ENCODE measurements around the gene MATR3.

MATR3 gene

DNA sequence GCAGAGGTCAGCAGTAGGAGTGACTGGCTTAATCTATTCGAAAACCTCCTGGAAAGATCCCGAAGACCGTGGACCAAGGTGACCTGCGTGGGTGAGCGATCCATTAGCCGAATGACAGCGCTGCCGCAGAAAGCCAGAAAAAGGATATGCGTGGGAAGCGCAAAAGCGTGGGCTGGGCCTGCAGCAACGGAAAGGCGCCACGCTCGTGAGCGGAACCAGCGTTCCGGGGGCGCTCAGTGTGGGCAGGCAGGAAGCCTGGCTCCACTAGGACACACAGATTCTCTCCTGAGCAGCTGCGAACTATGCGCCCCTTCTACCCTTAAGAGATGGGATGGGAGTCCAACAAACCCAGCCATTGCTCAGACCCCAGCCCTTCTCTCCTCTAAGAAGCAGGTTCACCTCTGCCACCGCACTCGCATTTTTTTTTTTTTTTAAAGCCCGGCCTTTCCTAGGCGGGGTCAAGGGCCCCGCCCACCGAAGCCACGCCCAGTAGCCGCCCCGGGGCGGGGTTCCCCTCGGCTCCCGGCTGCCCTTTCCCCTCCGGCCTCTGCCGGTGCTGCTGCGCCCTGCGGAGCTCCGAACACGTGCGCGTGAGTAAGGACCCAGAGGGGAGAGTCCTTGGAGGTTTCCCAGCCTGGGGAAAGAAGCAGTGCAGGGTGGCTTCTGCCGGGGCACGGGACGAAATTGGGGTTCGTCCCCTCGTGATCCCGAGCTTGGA, 19.8 kb upstream of the MATR3 start:
- Histone ChIP-seq H3K9me3 (replicated peaks; ENCODE audit: low read length) (no peaks in the 10 kb centered on the region), H3K9ac (ENCODE audit: low read depth, low read length) (peak overlapping the region; percentile 89), H3K4me3 (ENCODE audit: low read length) (peak overlapping the region; percentile 79), H3K4me1 (ENCODE audit: control insufficient read depth, insufficient read depth, low read length) (peaks cover 54% of the 10 kb centered on the region), H3K4me2 (ENCODE audit: low read length) (peak overlapping the region; percentile 89), H3K36me3 (ENCODE audit: insufficient read depth, low read length) (peaks cover 34% of the 10 kb centered on the region), H3K27me3 (ENCODE audit: control insufficient read depth, insufficient read depth, low read length) (no peaks in the 10 kb centered on the region)

DNA sequence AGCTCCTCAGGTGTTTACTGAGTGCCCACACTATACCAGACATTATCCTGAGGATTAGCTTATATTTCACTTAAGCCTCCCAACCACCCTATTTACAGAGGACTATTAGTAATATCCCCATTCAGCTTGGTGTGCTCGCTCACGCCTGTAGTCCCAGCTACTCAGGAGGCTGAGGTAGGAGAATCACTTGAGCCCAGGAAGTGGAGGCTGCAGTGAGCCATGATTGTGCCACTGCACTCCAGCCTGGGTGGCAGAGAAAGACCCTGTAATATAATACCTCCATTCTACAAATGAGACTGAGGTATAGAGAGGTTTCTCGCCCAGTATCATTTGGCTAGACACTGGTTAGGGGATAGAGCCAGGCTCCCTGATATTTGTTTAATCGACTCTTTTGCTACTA, 18.0 kb upstream of the MATR3 start:
- peaks cover 54% of the 10 kb centered on the region for H3K4me1 ChIP-seq (ENCODE audit: control insufficient read depth, insufficient read depth, low read length)
- H3K4me2 ChIP-seq (ENCODE audit: low read length), result peak overlapping the region; percentile 75
- peaks cover 51% of the 10 kb centered on the region for H3K36me3 ChIP-seq (ENCODE audit: insufficient read depth, low read length)
- H3K27me3 ChIP-seq (ENCODE audit: control insufficient read depth, insufficient read depth, low read length), result no peaks in the 10 kb centered on the region
- peak overlapping the region; percentile 53 for H3K4me3 ChIP-seq (ENCODE audit: low read length)
- no peaks in the 10 kb centered on the region for H3K9me3 ChIP-seq (replicated peaks; ENCODE audit: low read length)
- no peak overlapping the region for H3K9ac ChIP-seq (ENCODE audit: low read depth, low read length)

DNA sequence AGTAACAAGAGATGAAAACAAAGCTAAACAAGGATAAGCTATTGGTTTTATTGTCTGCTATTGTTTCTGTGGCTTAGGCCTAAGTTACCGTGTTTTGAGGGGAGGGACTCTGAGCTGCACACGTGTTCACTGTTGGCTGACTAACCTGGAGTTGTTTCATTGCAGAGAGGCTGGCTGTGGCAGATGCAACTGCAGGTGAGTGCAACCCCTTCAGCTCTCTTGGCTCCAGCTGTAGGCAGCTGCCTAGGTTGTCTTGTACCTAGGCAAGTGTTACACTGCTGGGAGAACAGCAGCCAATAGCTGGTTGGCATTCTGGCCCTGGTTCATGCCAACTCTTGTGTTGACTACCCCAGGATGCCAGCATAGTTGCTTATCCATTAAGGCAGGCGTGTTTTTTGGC, 17.6 kb upstream of the MATR3 start:
- Histone ChIP-seq H3K4me2 (ENCODE audit: low read length) (peak overlapping the region; percentile 75), H3K9ac (ENCODE audit: low read depth, low read length) (no peak overlapping the region), H3K27me3 (ENCODE audit: control insufficient read depth, insufficient read depth, low read length) (no peaks in the 10 kb centered on the region), H3K9me3 (replicated peaks; ENCODE audit: low read length) (no peaks in the 10 kb centered on the region), H3K36me3 (ENCODE audit: insufficient read depth, low read length) (peaks cover 53% of the 10 kb centered on the region), H3K4me3 (ENCODE audit: low read length) (peak overlapping the region; percentile 53), H3K4me1 (ENCODE audit: control insufficient read depth, insufficient read depth, low read length) (peaks cover 55% of the 10 kb centered on the region)

DNA sequence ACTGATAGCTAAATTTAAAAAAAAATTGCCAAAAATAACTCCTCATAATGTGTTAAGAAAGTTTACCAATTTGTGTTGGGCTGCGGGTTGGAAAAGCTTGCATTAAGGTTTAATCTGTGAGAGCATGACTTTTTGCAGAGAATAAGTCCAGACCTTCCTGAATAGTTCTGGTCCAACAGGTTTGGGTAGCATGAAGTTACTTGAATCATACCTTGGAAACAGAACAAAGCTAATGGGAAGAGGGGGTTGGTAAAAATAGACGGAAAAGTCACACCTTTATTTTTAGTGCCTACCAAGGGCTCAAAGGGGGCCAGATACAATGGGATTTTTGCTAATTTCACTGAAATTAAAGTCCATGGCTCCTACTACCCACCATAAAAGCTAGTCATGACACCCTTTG, 17.1 kb upstream of the MATR3 start:
- no peak overlapping the region for H3K4me3 ChIP-seq (ENCODE audit: low read length)
- peak overlapping the region; percentile 75 for H3K4me2 ChIP-seq (ENCODE audit: low read length)
- peaks cover 56% of the 10 kb centered on the region for H3K4me1 ChIP-seq (ENCODE audit: control insufficient read depth, insufficient read depth, low read length)
- H3K9me3 ChIP-seq (replicated peaks; ENCODE audit: low read length), result no peaks in the 10 kb centered on the region
- H3K36me3 ChIP-seq (ENCODE audit: insufficient read depth, low read length), result peaks cover 58% of the 10 kb centered on the region
- no peaks in the 10 kb centered on the region for H3K27me3 ChIP-seq (ENCODE audit: control insufficient read depth, insufficient read depth, low read length)
- no peak overlapping the region for H3K9ac ChIP-seq (ENCODE audit: low read depth, low read length)

DNA sequence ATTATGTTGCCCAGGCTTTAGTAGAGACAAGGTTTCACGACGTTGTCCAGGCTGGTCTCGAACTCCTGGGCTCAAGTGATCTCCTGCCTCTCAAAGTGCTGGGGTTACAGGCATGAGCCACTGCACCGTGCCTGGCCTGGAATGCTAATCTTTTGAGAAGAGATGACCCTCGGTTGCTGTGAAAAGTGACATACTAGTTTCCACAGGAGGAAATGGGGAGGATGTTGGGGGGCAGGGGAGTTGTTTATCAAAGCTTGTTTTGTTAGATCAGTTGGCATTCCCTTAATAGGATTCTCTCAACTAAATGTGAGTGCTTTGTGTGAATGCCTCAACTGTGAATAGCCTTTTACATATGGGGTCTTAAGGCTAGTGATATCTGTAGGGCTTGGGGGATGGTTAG, 16.4 kb upstream of the MATR3 start:
- peaks cover 66% of the 10 kb centered on the region for H3K36me3 ChIP-seq (ENCODE audit: insufficient read depth, low read length)
- H3K27me3 ChIP-seq (ENCODE audit: control insufficient read depth, insufficient read depth, low read length), result no peaks in the 10 kb centered on the region
- no peak overlapping the region for H3K9ac ChIP-seq (ENCODE audit: low read depth, low read length)
- H3K9me3 ChIP-seq (replicated peaks; ENCODE audit: low read length), result no peaks in the 10 kb centered on the region
- H3K4me3 ChIP-seq (ENCODE audit: low read length), result no peak overlapping the region
- H3K4me2 ChIP-seq (ENCODE audit: low read length), result peak overlapping the region; percentile 75
- H3K4me1 ChIP-seq (ENCODE audit: control insufficient read depth, insufficient read depth, low read length), result peaks cover 57% of the 10 kb centered on the region

DNA sequence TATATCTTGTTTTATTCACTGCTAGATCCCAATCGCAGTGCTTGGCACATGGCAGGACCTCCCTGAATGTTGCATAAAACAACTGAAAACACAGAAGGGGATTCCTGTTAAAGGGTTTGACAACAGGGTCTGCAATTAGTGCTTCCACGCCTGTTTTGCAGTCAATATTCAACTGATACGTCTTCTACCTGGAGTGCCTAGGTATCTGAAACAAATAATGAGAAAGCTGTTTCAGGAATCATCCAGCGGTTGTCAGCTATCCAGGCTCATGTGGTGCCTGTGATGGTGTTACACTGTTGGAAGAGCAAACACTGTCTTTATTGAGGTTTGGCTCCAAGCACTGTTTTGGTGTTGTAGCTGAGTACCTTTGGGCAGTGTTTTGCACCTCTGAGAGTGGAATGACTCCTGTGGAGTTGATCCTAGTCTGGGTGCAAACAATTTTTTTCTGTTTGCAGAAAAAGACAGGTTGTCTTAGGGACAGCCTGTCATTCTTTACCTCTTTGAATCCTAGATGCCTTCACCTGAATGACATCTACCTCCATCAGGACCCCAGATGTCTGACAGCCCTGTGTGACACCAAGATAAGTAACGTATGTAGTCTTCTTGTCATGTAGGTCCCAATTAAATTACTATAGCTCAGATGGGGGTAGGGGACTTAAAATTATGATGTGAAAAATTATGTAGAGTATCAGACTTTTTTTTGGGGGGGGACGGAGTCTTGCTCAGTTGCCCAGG, 14.8 kb upstream of the MATR3 start:
- Histone ChIP-seq H3K4me2 (ENCODE audit: low read length) (no peak overlapping the region), H3K4me3 (ENCODE audit: low read length) (no peak overlapping the region), H3K27me3 (ENCODE audit: control insufficient read depth, insufficient read depth, low read length) (no peaks in the 10 kb centered on the region), H3K9me3 (replicated peaks; ENCODE audit: low read length) (no peaks in the 10 kb centered on the region), H3K36me3 (ENCODE audit: insufficient read depth, low read length) (peaks cover 81% of the 10 kb centered on the region), H3K4me1 (ENCODE audit: control insufficient read depth, insufficient read depth, low read length) (peaks cover 44% of the 10 kb centered on the region), H3K9ac (ENCODE audit: low read depth, low read length) (no peak overlapping the region)

DNA sequence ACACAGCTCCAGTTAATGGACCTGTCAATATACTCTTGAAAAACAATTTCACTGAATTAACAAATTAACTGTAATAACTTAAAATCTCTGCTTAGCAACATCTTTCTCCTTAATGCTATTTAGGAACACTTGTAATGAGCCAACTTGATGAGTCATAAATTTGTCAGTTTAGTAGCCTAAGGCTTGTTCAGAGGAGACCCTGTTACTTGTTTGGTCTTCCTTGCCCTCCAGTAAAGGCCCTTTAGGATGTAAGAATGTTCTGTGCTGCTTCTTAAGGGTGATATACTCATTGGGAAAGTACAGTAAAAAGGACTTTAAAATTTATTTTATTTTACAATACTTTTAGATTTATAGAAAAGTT, 11.4 kb upstream of the MATR3 start:
- no peaks in the 10 kb centered on the region for H3K27me3 ChIP-seq (ENCODE audit: control insufficient read depth, insufficient read depth, low read length)
- peaks cover 87% of the 10 kb centered on the region for H3K36me3 ChIP-seq (ENCODE audit: insufficient read depth, low read length)
- H3K4me1 ChIP-seq (ENCODE audit: control insufficient read depth, insufficient read depth, low read length), result peaks cover 16% of the 10 kb centered on the region
- H3K9ac ChIP-seq (ENCODE audit: low read depth, low read length), result no peak overlapping the region
- no peaks in the 10 kb centered on the region for H3K9me3 ChIP-seq (replicated peaks; ENCODE audit: low read length)
- H3K4me2 ChIP-seq (ENCODE audit: low read length), result no peak overlapping the region
- no peak overlapping the region for H3K4me3 ChIP-seq (ENCODE audit: low read length)

DNA sequence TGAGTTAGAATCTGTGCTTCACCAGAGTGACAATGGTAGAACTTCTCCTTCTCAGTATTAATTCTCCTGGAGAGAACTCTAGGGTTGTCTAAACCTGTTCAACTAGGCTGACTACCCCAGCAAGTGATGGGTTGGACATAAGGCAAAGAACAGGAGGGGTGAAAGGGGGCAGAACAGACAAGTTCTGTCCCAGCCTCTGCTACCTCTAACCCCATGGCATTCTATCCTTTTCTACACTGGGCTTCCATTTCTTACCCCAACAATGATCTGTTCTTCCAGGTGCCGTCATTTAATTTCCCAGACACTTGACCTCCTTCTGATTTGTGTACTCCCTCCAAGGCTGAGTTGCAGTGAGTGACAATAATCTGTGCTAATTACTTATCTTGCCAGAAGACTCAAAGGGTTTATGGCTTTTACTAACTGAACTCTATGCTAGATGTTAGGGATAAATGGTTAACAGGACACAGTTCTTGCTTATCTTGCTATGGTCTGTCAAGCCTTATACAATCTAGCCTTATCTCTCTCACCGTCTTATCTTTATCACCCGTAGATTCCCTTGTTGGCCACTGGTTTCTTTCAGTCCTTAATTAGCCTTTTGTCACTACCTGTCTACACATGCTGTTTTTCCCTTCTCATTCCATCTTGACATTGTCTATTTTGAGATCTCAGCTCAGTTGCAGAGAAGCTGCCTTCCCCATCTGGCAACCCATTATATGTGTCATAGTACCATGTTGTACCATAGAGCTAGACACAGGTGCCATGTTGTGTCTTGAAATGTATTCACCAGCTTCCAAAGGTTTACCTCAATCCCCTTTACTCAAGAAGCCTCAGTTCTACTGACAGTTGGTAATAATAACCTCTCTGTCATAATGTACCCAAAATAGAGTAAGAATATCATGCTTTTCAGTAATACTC, 10.0 kb upstream of the MATR3 start:
- H3K9me3 ChIP-seq (replicated peaks; ENCODE audit: low read length), result no peaks in the 10 kb centered on the region
- H3K4me1 ChIP-seq (ENCODE audit: control insufficient read depth, insufficient read depth, low read length), result peaks cover 16% of the 10 kb centered on the region
- no peak overlapping the region for H3K4me2 ChIP-seq (ENCODE audit: low read length)
- no peaks in the 10 kb centered on the region for H3K27me3 ChIP-seq (ENCODE audit: control insufficient read depth, insufficient read depth, low read length)
- H3K9ac ChIP-seq (ENCODE audit: low read depth, low read length), result no peak overlapping the region
- peaks cover 73% of the 10 kb centered on the region for H3K36me3 ChIP-seq (ENCODE audit: insufficient read depth, low read length)
- no peak overlapping the region for H3K4me3 ChIP-seq (ENCODE audit: low read length)

DNA sequence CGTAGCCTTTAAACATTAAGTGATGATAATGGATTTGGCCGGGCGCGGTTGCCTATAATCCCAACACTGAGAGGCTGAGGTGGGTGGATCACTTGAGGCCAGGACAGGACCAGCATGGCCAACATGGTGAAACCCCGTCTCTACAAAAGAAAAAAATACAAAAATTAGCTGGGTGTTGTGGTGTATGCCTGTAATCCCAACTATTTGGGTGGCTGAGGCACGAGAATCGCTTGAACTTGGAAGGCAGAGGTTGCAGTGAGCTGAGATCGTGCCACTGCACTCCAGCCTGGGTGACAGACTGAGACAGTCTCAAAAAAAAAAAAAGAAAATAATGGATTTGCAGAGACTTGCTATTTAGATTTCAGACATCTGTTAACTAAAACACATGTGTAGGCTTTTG, 9.2 kb upstream of the MATR3 start:
- Histone ChIP-seq H3K4me3 (ENCODE audit: low read length) (no peak overlapping the region), H3K4me1 (ENCODE audit: control insufficient read depth, insufficient read depth, low read length) (peaks cover 16% of the 10 kb centered on the region), H3K9me3 (replicated peaks; ENCODE audit: low read length) (no peaks in the 10 kb centered on the region), H3K9ac (ENCODE audit: low read depth, low read length) (no peak overlapping the region), H3K27me3 (ENCODE audit: control insufficient read depth, insufficient read depth, low read length) (no peaks in the 10 kb centered on the region), H3K36me3 (ENCODE audit: insufficient read depth, low read length) (peaks cover 66% of the 10 kb centered on the region), H3K4me2 (ENCODE audit: low read length) (no peak overlapping the region)

DNA sequence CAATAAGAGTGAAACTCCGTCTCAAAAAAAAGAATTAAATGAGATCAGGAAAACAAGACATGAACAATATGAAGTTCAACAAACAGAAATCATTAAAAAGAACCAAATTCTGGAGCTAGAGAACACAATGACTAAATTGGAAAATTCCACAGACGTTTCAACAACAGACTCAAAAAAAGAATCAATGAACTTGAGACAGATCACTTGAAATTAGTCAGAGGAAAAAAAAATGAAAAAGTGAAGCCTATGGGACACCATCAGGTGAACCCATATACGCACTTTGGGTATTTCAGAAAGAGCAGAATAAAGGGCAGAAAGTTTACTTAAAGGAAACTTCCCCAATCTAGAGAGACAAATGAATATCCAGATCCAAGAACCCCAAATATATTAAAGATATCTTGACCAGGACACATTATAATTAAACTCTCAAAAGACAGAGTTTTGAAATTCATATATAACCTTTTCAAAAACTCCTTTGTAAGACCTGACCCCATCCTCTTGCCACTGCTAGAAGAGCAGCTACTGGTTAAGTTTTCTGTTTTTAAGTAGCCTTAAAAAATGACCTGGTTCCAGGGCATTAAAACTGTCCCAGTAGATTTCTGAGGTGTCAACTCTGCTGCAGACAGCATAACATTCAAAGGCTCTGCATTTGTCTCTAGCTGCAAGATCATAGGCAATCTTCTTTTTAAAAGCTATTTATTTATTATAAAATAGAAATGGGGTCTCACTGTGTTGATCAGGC, 7.7 kb upstream of the MATR3 start:
- Histone ChIP-seq H3K9ac (ENCODE audit: low read depth, low read length) (no peak overlapping the region), H3K9me3 (replicated peaks; ENCODE audit: low read length) (no peaks in the 10 kb centered on the region), H3K4me3 (ENCODE audit: low read length) (no peak overlapping the region), H3K4me2 (ENCODE audit: low read length) (no peak overlapping the region), H3K4me1 (ENCODE audit: control insufficient read depth, insufficient read depth, low read length) (peaks cover 15% of the 10 kb centered on the region), H3K27me3 (ENCODE audit: control insufficient read depth, insufficient read depth, low read length) (no peaks in the 10 kb centered on the region), H3K36me3 (ENCODE audit: insufficient read depth, low read length) (peaks cover 52% of the 10 kb centered on the region)

Data from skeletal muscle satellite cell (primary cell).